Hepatic stellate cell (primary cell): Measurements from ENCODE around the gene DEFB131B.
"Not testable (repeated sequence)": the region's sequence is repeated elsewhere in the genome, so short reads cannot be mapped to it uniquely, and the experiment has no call there.

Experiments used
- DNase-seq: peaks from one replicate; pipeline ENCODE4 v3.0.0; 2011; ENCODE audit warnings: low spot score

DEFB131B gene

GRCh38 chr11:71878059-71878458, at the start of gene DEFB131B:
TSS of gene DEFB131B (plus strand) at chr11:71878453. CDS start at chr11:71878453, 0 bp downstream.
- not testable (repeated sequence) for DNase-seq

GRCh38 chr11:71829247-71829646, 49.0 kb upstream of the DEFB131B start:
- DNase-seq, result not testable (repeated sequence)

GRCh38 chr11:71829686-71830085, 48.6 kb upstream of the DEFB131B start:
- DNase-seq, result not testable (repeated sequence)

GRCh38 chr11:71832811-71833210, 45.4 kb upstream of the DEFB131B start, which contains the start of gene DEFB108B:
TSS of gene DEFB108B (plus strand) at chr11:71833200. CDS start at chr11:71833200, 0 bp downstream.
- DNase-seq, result not testable (repeated sequence)

GRCh38 chr11:71842720-71843119, 35.5 kb upstream of the DEFB131B start:
- DNase-seq, result not testable (repeated sequence)

GRCh38 chr11:71843355-71843754, 34.9 kb upstream of the DEFB131B start:
- not testable (repeated sequence) for DNase-seq

- DNase-seq, result no peak
Observed at GRCh38 chr11:71843858-71844257, 34.4 kb upstream of the DEFB131B start.

- DNase-seq, result not testable (repeated sequence)
Observed at GRCh38 chr11:71853895-71854294, 24.4 kb upstream of the DEFB131B start.

- not testable (repeated sequence) for DNase-seq
Observed at GRCh38 chr11:71855880-71856279, 22.4 kb upstream of the DEFB131B start.

- not testable (repeated sequence) for DNase-seq
Observed at GRCh38 chr11:71860835-71861234, 17.4 kb upstream of the DEFB131B start.

GRCh38 chr11:71863978-71864627, 14.2 kb upstream of the DEFB131B start:
- not testable (repeated sequence) for DNase-seq

- DNase-seq, result not testable (repeated sequence)
Observed at GRCh38 chr11:71867209-71867608, 11.0 kb upstream of the DEFB131B start.

GRCh38 chr11:71869931-71870330, 8.3 kb upstream of the DEFB131B start:
- not testable (repeated sequence) for DNase-seq

GRCh38 chr11:71870661-71871060, 7.6 kb upstream of the DEFB131B start:
- not testable (repeated sequence) for DNase-seq

GRCh38 chr11:71876262-71876661, 2.0 kb upstream of the DEFB131B start:
- not testable (repeated sequence) for DNase-seq

- not testable (repeated sequence) for DNase-seq
Observed at GRCh38 chr11:71885806-71886205, 7.6 kb downstream of the DEFB131B start.

- DNase-seq, result not testable (repeated sequence)
Observed at GRCh38 chr11:71888335-71889010, 10.2 kb downstream of the DEFB131B start.

- DNase-seq, result not testable (repeated sequence)
Observed at GRCh38 chr11:71889181-71889872, 11.1 kb downstream of the DEFB131B start.

- no peak for DNase-seq
Observed at GRCh38 chr11:71895961-71896360, 17.7 kb downstream of the DEFB131B start.

GRCh38 chr11:71901137-71901536, 22.9 kb downstream of the DEFB131B start:
- DNase-seq, result not testable (repeated sequence)

- no peak for DNase-seq
Observed at GRCh38 chr11:71908218-71908617, 30.0 kb downstream of the DEFB131B start.

GRCh38 chr11:71910775-71911174, 32.5 kb downstream of the DEFB131B start:
- not testable (repeated sequence) for DNase-seq
